A172 (cell line): ENCODE measurements around the gene LYZL1. TPM values are rescaled to one million over a fixed set of nuclear protein-coding genes. Genes with fewer than 3 reads are reported as not detected.
"Not testable (repeated sequence)": the region's sequence is repeated elsewhere in the genome, so short reads cannot be mapped to it uniquely, and the experiment has no call there.

Source experiments
- DNase-seq: peaks from one replicate; pipeline ENCODE4 v3.0.0-alpha.2; 2015; ENCODE audit warnings: low spot score
- total RNA-seq: library from RNA; depleted of rRNA; stranded (reverse); fragments of >200 nt; shearing (Covaris generic); gene quantifications from 2 replicates; pipeline ENCODE4 v1.2.3, GENCODE V29; 2014; rRNA removed

The LYZL1 gene
- not detected in 2 replicates for total RNA-seq

- not testable (repeated sequence) for DNase-seq
Measured at GRCh38 chr10:29288906-29289305, at the start of gene LYZL1. Gene LYZL1 (plus strand): TSS chr10:29289070. CDS start chr10:29291868, 2,798 bp downstream.

GRCh38 chr10:29239569-29240472 lies 49.0 kb upstream of the LYZL1 start:
- DNase-seq = peak; percentile 62

GRCh38 chr10:29240986-29241660 lies 47.7 kb upstream of the LYZL1 start:
- no peak for DNase-seq

- DNase-seq = no peak
Measured at GRCh38 chr10:29241925-29242324, 46.9 kb upstream of the LYZL1 start.

- DNase-seq = no peak
Measured at GRCh38 chr10:29243066-29243465, 45.8 kb upstream of the LYZL1 start.

GRCh38 chr10:29243750-29244149 lies 45.1 kb upstream of the LYZL1 start:
- DNase-seq = no peak

GRCh38 chr10:29244978-29245377 lies 43.9 kb upstream of the LYZL1 start:
- DNase-seq = no peak

GRCh38 chr10:29245476-29245875 lies 43.4 kb upstream of the LYZL1 start:
- no peak for DNase-seq

- no peak for DNase-seq
Measured at GRCh38 chr10:29246449-29246848, 42.4 kb upstream of the LYZL1 start.

- no peak for DNase-seq
Measured at GRCh38 chr10:29248158-29248557, 40.7 kb upstream of the LYZL1 start.

GRCh38 chr10:29249018-29249417 lies 39.9 kb upstream of the LYZL1 start:
- DNase-seq = no peak

- DNase-seq = no peak
Measured at GRCh38 chr10:29250066-29250465, 38.8 kb upstream of the LYZL1 start.

- peak; percentile 14 for DNase-seq
Measured at GRCh38 chr10:29252811-29253689, 35.8 kb upstream of the LYZL1 start.

- no peak for DNase-seq
Measured at GRCh38 chr10:29253690-29254029, 35.2 kb upstream of the LYZL1 start.

GRCh38 chr10:29254123-29255046 lies 34.5 kb upstream of the LYZL1 start:
- peak; percentile 85 for DNase-seq

- DNase-seq = no peak
Measured at GRCh38 chr10:29255104-29255503, 33.8 kb upstream of the LYZL1 start.

GRCh38 chr10:29256019-29256418 lies 32.9 kb upstream of the LYZL1 start:
- no peak for DNase-seq

- no peak for DNase-seq
Measured at GRCh38 chr10:29256586-29256985, 32.3 kb upstream of the LYZL1 start.

- peak; percentile 83 for DNase-seq
Measured at GRCh38 chr10:29257106-29257783, 31.6 kb upstream of the LYZL1 start.

GRCh38 chr10:29257784-29258135 lies 31.1 kb upstream of the LYZL1 start:
- no peak for DNase-seq
